Hepatocyte (in vitro differentiated cells): Measurements from ENCODE around the gene SUCNR1. TPM values are rescaled to one million over a fixed set of nuclear protein-coding genes. Genes with fewer than 3 reads are reported as not detected.
A peak's percentile ranks its signal among the peaks of the same experiment; 100 is the strongest.

Source experiments
- DNase-seq: peaks from one replicate; pipeline ENCODE4 v3.0.0-alpha.2; 2016; ENCODE audit warnings: low spot score
- H2AFZ ChIP-seq: fragments of 200-600 bp; sonication (generic); 2 replicates; pipeline ENCODE4 v1.6.0; 2016; ENCODE audit warnings: antibody characterized with exemption, mild to moderate bottlenecking
- H3K27ac ChIP-seq: fragments of 200-600 bp; sonication (generic); 2 replicates; pipeline ENCODE4 v1.5.1; 2016; ENCODE audit warnings: mild to moderate bottlenecking
- H3K27me3 ChIP-seq: fragments of 200-600 bp; sonication (generic); 2 replicates; pipeline ENCODE4 v1.6.1; 2016
- H3K36me3 ChIP-seq: fragments of 200-600 bp; sonication (generic); replicated peaks from 2 replicates; pipeline ENCODE4 v1.5.1; 2016; ENCODE audit warnings: low read depth; ENCODE audit not compliant: insufficient read depth
- H3K4me1 ChIP-seq: fragments of 200-600 bp; sonication (generic); 2 replicates; pipeline ENCODE4 v1.5.1; 2016; ENCODE audit warnings: mild to moderate bottlenecking, moderate library complexity; ENCODE audit not compliant: insufficient read depth
- H3K4me2 ChIP-seq: fragments of 200-600 bp; sonication (generic); 2 replicates; pipeline ENCODE4 v1.6.0; 2016
- H3K4me3 ChIP-seq: fragments of 200-600 bp; sonication (generic); 2 replicates; pipeline ENCODE4 v1.5.1; 2016; ENCODE audit warnings: mild to moderate bottlenecking
- H3K79me2 ChIP-seq: fragments of 200-600 bp; sonication (generic); 2 replicates; pipeline ENCODE4 v1.6.0; 2017; ENCODE audit warnings: mild to moderate bottlenecking
- H3K9me2 ChIP-seq: fragments of 200-600 bp; sonication (generic); replicated peaks from 2 replicates; pipeline ENCODE4 v1.6.0; 2017; ENCODE audit warnings: mild to moderate bottlenecking; ENCODE audit not compliant: insufficient read depth
- H3K9me3 ChIP-seq: fragments of 200-600 bp; sonication (generic); 2 replicates; pipeline ENCODE4 v1.5.1; 2016; ENCODE audit warnings: low read depth, mild to moderate bottlenecking
- H4K20me1 ChIP-seq: fragments of 200-600 bp; sonication (generic); 2 replicates; pipeline ENCODE4 v1.6.0; 2016; ENCODE audit warnings: mild to moderate bottlenecking; ENCODE audit not compliant: insufficient read depth, poor library complexity, severe bottlenecking
- CTCF ChIP-seq: fragments of 200-600 bp; sonication (generic); IDR thresholded peaks from 2 replicates; pipeline ENCODE4 v1.5.1; 2016; ENCODE audit warnings: antibody characterized with exemption, mild to moderate bottlenecking; ENCODE audit not compliant: poor library complexity
- EZH2 ChIP-seq: fragments of 200-600 bp; sonication (generic); IDR thresholded peaks from 2 replicates; pipeline ENCODE4 v1.6.1; 2016; ENCODE audit warnings: antibody characterized with exemption, mild to moderate bottlenecking, borderline replicate concordance
- EZH2phosphoT487 ChIP-seq: fragments of 200-600 bp; sonication (generic); IDR thresholded peaks from one replicate; pipeline ENCODE4 v1.6.1; 2018; ENCODE audit warnings: antibody characterized with exemption, mild to moderate bottlenecking, low read depth, moderate library complexity; ENCODE audit not compliant: unreplicated experiment, severe bottlenecking
- WGBS: methylation state at CpG from one replicate; pipeline ENCODE4 v1.1.6; 2016; ENCODE audit warnings: low lambda C conversion rate; ENCODE audit errors: missing lambda C conversion rate; 5-methylcytosine and 5-hydroxymethylcytosine counted together
- polyA plus RNA-seq: library from polyadenylated mRNA; unstranded; fragments of >200 nt; fragmentation: Nextera tagmentation; extraction: Ambion mirVana; gene quantifications from 2 replicates; pipeline ENCODE4 v1.2.1, GENCODE V29; 2016
- total RNA-seq: library from RNA; depleted of rRNA; stranded (reverse); fragments of >200 nt; gene quantifications from 2 replicates; pipeline ENCODE4 v1.2.3, GENCODE V29; 2014

Gene SUCNR1
- total RNA-seq (0.80 and 1.7 TPM in 2 replicates), polyA plus RNA-seq (0.40 and 0.45 TPM in 2 replicates)

DNA sequence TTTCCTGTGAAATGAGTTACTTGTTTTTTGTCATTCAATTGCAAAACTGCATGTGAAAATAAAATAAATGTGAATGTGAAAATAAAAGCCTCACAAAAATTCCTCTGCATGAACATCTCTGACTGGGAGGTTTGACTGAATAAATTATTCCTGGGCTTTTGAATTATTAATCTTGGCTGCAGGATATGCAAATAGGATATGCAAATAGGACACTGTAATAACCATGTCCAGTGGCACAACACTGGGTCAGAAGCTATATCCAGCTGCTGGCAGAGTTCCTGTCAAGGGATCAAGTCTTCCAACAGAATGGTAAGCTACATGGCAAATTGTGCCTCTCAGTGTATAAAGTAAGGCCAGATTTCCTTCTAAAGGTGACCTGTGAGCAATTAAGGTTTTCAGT, at the start of gene SUCNR1:
Gene SUCNR1 (plus strand): TSS at position 246 of the 400 bp plus-strand sequence. CDS start 6,250 bp downstream, outside the sequence.
- Histone ChIP-seq H3K79me2 (no peaks in the 10 kb centered on the region), H3K27ac (no peak within 1 kb of the TSS), H3K36me3 (no peaks in the 10 kb centered on the region), H3K4me2 (no peak within 1 kb of the TSS), H3K4me3 (no peak within 1 kb of the TSS), H2AFZ (no peak within 1 kb of the TSS), H4K20me1 (no peaks in the 10 kb centered on the region), H3K27me3 (no peaks in the 10 kb centered on the region), H3K9me3 (no peaks in the 10 kb centered on the region), H3K4me1 (no peaks in the 10 kb centered on the region), H3K9me2 (no peaks in the 10 kb centered on the region)
- TF ChIP-seq CTCF, result no peak
- TF ChIP-seq EZH2phosphoT487, result no peak
- TF ChIP-seq EZH2, result no peak
- DNase-seq, result no peak

- no peaks in the 10 kb centered on the region for H3K4me1 ChIP-seq
- H3K4me2 ChIP-seq, result no peak overlapping the region
- no peaks in the 10 kb centered on the region for H3K79me2 ChIP-seq
- no peak for DNase-seq
- no peaks in the 10 kb centered on the region for H3K9me3 ChIP-seq
- no peak for TF ChIP-seq EZH2phosphoT487
- TF ChIP-seq CTCF, result no peak
- TF ChIP-seq EZH2, result no peak
- no peak overlapping the region for H2AFZ ChIP-seq
- H3K9me2 ChIP-seq, result no peaks in the 10 kb centered on the region
- no peaks in the 10 kb centered on the region for H3K27me3 ChIP-seq
- H4K20me1 ChIP-seq, result no peaks in the 10 kb centered on the region
- 95% methylated on average over 3 of the region's 3 CpGs for WGBS
- H3K27ac ChIP-seq, result no peak overlapping the region
- no peak overlapping the region for H3K4me3 ChIP-seq
- no peaks in the 10 kb centered on the region for H3K36me3 ChIP-seq
Observed at GRCh38 chr3:151827816-151828215, 45.6 kb upstream of the SUCNR1 start.

GRCh38 chr3:151835751-151836525, 37.5 kb upstream of the SUCNR1 start:
- H3K79me2 ChIP-seq, result no peaks in the 10 kb centered on the region
- no peak for DNase-seq
- no peak overlapping the region for H3K4me3 ChIP-seq
- H3K9me2 ChIP-seq, result no peaks in the 10 kb centered on the region
- WGBS, result 68% methylated on average over 5 of the region's 5 CpGs
- H4K20me1 ChIP-seq, result no peaks in the 10 kb centered on the region
- H3K27me3 ChIP-seq, result no peaks in the 10 kb centered on the region
- TF ChIP-seq EZH2, result no peak
- TF ChIP-seq CTCF, result no peak
- no peak for TF ChIP-seq EZH2phosphoT487
- no peaks in the 10 kb centered on the region for H3K9me3 ChIP-seq
- no peaks in the 10 kb centered on the region for H3K4me1 ChIP-seq
- no peak overlapping the region for H3K27ac ChIP-seq
- no peak overlapping the region for H2AFZ ChIP-seq
- no peaks in the 10 kb centered on the region for H3K36me3 ChIP-seq
- H3K4me2 ChIP-seq, result no peak overlapping the region

- WGBS, result 24% methylated on average over 4 of the region's 4 CpGs
- Histone ChIP-seq H3K4me1 (no peaks in the 10 kb centered on the region), H3K9me3 (no peaks in the 10 kb centered on the region), H2AFZ (no peak overlapping the region), H3K27me3 (no peaks in the 10 kb centered on the region), H3K79me2 (no peaks in the 10 kb centered on the region), H3K9me2 (no peaks in the 10 kb centered on the region), H3K4me3 (no peak overlapping the region), H4K20me1 (no peaks in the 10 kb centered on the region), H3K27ac (no peak overlapping the region), H3K4me2 (no peak overlapping the region), H3K36me3 (no peaks in the 10 kb centered on the region)
- peak; percentile 66 for DNase-seq
- no peak for TF ChIP-seq CTCF
- TF ChIP-seq EZH2, result no peak
- TF ChIP-seq EZH2phosphoT487, result no peak
Observed at GRCh38 chr3:151837057-151837456, 36.4 kb upstream of the SUCNR1 start.
